Measurements from ENCODE around the gene TTL.
"Not testable (repeated sequence)": the region's sequence is repeated elsewhere in the genome, so short reads cannot be mapped to it uniquely, and the experiment has no call there.

The TTL gene

DNA sequence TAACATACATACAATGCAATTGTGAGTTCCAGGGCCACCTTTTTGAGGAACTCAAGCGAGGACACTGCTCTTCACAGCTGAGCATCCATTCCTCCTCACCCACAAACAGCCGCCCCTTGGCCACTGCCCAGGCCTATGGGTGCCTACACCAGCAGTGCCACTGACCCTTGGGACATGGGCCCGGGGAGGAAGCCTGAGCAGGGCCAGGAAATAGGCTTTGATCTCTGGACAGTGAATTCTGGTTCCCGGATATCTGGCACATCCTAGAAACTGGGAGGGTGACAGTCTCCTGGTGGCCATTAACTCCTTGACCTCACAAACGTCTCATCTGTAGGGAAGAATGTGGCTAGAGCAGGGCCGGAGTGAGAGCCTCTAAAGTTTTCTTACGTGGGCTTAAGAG is 5.5 kb upstream of the TTL start:
- no peak for DNase-seq

DNA sequence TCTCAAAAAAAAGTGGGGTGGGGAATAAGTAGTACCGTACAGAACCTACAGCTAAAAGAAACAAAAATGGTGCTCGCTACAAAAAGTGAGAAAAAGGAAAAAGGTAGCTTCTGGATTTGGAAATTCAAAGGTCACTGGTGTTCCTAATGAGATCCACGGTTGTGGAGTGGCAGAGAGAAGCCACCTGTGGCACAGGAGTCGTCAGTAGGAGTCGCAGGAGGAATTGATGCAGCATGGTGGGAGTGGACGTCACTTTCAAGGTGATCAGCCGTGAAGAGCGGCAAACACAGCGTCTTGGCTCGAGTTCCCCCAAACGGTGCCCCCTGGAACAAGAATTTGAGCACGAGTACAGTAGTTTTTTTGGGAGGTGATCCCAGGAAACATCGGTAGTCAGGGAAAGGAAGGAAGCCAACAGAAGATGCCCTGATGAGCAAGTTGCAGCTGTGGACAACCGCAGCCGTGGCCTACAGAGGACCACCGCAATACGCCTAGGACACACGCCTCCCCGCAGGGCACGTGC is 1.4 kb upstream of the TTL start:
- no peak for DNase-seq

DNA sequence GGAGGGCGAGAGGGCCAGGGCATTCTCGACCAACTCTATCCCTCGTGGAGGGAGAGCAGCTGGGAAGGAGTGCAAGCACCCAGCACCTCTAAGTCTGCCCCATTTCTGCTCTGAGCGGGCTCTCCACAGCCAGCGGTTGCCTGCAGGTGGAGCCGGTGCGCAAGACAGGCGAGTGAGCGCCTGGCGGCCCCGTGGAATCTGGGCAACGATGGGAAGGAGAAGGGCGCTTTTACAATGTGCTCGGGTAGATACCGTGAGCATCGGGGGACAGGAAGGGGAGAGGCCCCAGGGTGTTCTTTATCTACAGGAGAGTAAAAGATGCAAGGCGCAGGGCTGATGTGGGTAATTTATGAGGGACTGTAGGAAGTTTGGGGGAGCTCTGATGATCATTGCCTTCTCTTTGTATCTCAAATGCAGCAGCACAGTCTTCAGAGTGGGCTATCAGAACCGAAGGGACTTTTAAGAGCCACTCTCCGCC is 867 bp upstream of the TTL start:
- peak; percentile 53 for DNase-seq

DNA sequence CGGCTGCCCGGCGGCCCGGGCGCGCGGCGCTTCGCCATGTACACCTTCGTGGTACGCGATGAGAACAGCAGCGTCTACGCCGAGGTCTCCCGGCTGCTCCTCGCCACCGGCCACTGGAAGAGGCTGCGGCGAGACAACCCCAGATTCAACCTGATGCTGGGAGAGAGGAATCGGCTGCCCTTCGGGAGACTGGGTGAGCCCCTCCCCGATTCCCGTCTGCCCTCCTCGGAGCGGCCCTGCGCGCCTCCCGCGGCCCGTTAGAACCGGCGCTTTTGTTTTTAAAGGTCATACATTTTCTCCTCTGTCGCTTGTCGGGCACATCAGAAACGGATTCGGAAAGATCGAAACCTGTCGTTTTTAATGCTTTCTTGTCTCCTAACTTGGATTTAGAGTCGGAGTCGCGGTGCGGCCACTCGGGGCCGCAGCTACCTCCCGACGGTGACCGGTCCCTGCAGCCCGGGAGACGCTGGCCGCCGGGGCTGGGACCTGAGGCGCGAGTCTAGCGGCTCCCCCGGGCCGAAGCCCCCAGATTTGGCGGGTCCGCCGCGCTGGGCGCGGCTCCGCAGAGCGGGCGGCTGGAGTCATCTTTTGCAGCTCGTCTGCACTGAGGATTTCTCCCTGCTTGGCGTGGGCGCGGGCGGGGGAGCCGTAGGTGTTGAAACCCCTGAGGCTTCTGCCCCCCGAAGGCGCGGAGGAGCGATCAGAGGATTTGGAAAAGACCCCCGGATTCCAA is 519 bp downstream of the TTL start:
- peak; percentile 23 for DNase-seq

DNA sequence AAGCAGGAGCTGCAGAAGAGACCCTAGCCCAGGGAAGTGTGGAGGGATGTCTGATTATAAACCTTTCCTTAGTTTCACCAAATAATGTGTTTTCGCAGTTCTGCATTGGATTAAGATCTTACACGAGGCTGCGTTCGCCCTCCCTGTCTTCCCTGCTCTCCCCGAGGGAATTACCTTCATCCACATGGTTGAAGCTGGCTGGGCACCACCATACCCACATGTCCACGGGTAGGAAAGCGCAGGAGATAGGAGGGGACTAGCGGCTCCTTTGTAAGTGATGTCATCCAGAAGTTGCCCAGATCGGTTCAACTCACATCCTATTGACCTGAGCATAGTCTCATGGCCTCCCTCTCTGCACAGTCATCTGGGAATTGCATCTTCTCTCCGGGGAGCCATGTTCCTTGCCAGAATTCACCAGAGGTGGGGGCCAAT is 1.1 kb downstream of the TTL start:
- no peak for DNase-seq

DNA sequence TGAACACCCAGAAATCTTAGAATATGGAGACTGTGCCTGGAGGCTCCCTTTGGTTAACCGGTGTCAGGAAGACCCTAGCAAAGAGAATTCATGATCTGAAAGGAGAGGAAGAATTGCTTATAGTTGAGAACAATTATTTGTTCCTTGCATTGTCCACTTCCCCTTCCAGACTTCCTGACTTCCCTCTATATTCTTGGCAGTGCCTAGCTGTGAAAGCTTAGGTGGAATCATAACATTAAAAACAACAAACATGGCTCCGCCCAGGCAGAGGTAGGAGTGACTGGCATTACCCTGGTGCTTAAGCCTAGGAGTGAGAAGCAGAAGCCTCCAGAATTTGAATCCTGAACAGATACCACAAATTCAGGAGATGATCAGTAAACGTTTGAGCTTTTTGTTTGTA is 1.9 kb downstream of the TTL start:
- DNase-seq: no peak

DNA sequence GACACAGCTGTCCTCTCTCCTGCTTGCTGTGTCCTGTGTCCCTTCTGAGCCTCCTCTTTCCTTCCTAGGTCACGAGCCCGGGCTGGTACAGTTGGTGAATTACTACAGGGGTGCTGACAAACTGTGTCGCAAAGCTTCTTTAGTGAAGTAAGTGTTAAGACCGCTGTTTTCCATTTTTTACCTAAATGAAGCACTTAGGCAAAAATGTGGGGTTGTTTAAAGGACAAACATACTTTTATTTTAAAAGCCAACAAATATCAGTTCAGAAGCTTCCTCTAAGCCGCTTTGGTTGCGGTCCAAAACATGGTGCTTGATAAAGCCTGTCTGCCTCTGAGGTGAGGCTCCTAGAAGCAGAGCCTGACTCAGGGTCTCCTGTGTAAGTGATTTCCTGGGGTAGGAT is 3.9 kb downstream of the TTL start:
- DNase-seq: no peak

DNA sequence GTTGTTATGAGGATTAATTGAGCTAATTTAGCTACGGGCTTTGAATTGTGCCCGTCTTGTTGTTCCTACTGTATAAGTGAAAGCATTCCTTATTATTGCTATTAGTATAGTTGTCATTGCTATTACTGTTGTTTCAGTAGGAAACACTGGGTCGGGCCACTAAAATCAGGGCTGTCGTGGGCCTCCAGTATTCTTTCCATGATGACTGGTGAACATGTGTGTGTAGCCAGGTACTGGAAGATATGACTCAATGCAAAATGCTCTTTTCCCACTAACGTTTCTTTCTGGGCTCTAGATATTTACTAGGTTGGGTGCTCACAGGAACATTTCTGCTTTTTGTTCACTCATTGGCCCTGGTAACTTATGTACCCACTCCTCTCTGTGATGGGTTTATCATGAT is 4.9 kb downstream of the TTL start:
- no peak for DNase-seq

DNA sequence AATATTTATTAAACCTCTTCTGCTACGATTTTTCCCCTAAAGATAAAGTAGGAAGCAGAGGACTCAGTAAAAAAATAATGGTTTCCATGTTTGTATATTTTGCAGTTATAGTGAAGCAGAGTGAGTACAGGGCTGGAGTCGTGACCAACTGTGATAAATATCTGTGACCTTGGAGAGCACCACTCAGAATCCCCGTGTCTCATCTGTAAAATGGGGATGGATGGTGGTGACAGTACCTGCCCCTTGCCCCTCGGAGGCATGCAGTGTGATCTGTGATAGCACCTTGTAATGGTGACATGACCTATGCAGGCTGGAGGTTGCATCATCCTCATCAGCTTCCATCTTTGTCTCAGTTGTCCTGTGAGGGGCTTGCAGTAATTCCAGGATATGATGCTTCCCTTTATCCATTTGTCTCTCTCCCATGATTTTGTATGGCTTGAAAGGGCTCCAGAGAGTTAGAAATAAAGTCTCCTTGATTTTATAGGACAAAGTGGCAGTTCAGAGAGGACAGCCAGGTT is 5.5 kb downstream of the TTL start:
- DNase-seq: no peak

DNA sequence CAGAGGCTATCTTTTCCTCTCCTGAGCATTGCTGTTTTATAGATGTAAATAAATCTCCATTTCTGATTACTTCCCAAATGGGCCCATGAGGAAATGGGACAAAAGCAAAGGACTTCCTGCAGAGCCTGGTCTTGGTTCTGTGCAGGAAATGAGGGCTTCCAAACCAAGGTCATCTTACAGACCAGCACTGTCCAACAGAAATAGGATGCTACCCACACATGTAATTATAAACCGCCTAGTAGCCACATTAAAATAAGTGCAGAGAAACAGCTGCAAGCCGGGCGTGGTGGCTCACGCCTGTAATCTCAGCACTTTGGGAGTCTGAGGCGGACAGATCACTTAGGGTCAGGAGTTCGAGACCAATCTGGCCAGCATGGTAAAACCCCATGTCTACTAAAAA is 6.2 kb downstream of the TTL start:
- DNase-seq: no peak

DNA sequence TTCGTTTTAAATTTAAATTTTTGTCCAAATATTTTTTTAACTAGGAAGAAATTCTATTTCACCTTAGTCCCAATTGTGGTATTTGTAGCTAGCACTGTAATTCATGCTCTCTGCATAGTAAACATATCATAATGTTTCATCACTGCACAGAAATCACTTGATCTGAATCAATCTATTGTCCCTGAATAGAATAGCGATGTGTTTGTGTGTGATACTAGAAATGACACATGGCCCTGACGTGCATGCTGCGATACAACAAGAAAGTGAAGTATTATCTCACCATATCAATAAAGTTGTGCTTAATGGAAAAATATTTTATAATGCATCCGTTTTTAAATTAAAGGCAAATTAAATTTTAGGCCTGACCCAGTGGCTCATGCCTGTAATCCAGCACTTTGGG is 10.0 kb downstream of the TTL start:
- no peak for DNase-seq

DNA sequence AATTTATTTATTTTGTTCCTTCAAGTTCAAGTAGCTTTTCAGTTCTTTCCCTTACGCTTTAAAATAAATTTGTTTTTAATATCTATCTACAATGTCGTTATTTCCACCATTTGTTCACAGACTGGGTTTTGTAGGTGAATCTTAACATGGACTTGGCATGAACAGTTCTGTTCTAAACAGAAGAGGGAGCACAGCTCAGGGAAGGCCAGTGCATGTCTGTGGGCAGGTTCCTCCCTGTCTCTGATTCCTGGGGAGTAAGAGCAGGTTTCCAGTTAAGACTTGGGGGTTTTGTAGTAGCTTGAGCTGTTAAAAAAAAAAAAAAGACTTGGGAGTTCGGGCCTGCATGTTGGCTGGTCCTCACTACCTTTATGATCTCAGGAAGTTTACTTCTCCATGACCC is 11.1 kb downstream of the TTL start:
- DNase-seq: no peak

DNA sequence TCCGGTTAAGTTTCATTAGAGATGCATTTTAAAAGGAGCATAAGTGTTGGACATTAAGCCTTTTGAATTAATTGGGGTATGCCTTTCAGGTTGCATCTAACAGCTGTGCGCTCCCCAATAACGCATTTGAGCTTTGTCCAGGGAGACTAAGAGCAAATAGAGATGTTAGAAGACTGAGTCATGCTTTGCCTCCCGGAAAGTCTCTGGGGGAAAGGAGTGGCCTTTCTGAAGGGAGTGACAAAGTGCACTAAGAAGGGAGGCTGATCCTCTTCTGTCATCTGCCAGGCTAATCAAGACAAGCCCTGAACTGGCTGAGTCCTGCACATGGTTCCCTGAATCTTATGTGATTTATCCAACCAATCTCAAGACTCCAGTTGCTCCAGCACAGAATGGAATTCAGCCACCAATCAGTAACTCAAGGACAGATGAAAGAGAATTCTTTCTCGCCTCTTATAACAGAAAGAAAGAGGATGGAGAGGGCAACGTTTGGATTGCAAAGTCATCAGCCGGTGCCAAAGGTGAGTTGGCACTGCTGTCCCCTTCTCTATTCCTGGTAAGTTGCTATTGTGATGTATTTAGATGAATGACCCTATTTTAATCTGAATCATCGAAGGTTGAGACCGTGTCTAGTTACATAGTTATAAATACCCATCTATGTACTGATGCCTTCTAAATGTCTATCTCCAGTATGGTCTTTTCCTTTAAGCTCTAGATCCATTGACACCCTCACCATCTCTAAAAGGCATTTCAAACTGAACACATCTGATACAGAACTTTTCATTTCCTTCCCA is 12.1 kb downstream of the TTL start:
- no peak for DNase-seq

DNA sequence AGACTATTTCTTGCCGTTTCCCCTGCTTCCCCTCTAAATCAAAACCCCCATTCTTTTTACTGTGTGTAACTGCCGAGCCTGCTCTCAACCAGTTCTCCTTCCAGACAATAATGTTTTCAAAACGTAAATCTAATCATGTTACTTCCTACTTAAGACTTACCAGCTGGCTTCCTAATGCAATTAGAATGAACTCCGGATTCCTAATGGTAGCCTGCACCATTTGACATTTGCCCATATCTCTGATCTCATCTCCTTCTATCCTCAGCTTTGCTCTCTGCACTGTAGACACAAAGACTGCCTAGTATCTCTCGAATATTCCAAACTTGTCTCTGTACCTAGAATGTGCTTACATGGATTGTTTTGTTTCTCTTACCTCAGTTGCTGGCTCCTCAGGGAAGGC is 12.9 kb downstream of the TTL start:
- no peak for DNase-seq

DNA sequence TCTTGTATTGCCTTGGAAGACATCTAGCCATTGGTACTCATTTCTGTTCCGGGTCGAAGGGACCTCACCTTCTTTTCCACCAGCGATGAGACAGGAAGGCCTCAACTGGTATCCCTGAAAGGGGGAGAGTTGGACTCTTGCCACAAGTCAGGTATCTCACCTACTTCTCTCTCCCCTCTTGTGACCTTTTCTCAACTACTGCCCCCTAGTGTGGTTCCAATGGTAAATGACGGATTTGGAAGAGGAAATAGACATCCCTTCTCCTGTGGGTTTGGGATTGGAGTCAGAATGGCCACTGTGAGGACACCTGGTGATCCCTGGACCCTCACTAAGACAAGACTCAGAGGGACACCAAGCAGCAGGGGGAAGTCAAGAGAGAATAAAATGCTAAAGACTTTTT is 13.9 kb downstream of the TTL start:
- DNase-seq: not testable (repeated sequence)

DNA sequence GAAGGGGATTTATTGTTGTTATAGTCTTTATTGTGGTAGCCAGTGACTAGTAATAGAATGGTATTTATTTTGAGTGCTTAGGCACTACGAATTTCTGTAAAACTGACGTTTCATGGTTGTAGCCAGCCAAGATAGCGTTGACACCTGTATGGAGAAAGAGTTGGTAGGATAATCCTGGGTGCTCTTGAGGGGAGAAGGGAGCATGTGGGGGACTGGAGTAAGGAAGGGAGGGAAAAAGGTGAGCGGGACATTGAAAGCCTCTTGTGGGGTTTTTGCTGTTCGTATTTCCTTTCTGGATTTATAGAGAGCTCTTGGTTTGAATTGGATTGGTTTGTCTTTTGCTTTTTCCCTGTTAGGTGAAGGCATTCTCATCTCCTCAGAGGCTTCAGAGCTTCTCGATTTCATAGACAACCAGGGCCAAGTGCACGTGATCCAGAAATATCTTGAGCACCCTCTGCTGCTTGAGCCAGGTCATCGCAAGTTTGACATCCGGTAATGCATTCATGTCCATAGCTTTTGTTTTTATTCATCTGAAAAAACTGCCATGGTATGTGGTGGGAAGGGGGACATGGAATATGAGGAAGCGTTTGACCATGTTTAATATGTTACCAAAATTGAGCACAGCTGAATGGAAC is 19.0 kb downstream of the TTL start:
- not testable (repeated sequence) for DNase-seq

DNA sequence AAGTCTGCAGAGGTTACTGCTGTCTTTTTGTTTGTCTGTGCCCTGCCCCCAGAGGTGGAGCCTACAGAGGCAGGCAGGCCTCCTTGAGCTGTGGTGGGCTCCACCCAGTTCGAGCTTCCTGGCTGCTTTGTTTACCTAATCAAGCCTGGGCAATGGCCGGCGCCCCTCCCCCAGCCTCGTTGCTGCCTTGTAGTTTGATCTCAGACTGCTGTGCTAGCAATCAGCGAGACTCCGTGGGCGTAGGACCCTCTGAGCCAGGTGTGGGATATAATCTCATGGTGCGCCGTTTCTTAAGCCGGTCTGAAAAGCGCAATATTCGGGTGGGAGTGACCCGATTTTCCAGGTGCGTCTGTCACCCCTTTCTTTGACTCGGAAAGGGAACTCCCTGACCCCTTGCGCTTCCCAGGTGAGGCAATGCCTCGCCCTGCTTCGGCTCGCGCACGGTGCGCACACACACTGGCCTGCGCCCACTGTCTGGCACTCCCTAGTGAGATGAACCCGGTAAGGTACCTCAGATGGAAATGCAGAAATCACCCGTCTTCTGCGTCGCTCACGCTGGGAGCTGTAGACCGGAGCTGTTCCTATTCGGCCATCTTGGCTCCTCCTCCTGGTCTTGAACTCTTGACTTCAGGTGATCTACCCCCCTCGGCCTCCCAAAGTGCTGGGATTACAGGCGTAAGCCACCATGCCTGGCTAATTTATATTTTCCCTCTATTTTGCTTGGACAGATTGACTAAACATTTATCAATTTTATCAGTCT is 27.5 kb downstream of the TTL start:
- DNase-seq: not testable (repeated sequence)

DNA sequence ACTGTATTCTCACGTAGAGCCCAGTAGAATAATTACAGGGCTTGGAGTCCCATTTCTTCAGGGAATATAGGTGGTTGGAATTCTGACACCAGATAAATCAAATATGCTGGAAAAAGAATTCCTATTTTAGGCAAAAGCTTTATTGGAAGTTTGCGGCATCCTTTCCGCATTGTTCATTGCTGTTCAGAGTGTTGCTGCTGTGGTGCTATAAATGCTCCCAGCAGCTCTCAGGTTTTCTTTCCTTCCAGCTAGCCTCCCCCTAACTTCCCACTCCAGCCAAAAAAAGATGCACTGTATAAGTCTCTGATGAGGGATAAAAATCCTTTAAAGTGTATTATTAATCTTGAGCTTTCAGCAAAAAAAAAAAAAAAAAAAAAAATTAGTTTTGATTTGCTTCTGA is 34.8 kb downstream of the TTL start:
- no peak for DNase-seq

DNA sequence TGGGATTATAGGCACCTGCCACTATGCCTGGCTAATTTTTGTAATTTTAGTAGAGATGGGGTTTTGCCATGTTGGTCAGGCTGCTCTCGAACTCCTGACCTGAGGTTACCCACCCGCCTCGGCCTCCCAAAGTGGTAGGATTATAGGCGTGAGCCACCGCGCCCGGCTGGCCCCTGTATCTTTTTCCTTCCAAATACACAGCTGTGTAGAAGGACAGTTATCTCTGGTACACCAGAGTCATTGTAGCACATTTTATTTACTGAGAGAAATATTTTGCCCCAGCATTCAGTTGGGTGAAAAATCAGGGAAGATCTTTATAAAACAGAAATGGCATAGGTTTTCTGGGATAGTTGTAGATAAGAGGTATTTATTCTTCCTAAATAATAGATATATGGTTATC is 36.9 kb downstream of the TTL start:
- no peak for DNase-seq

DNA sequence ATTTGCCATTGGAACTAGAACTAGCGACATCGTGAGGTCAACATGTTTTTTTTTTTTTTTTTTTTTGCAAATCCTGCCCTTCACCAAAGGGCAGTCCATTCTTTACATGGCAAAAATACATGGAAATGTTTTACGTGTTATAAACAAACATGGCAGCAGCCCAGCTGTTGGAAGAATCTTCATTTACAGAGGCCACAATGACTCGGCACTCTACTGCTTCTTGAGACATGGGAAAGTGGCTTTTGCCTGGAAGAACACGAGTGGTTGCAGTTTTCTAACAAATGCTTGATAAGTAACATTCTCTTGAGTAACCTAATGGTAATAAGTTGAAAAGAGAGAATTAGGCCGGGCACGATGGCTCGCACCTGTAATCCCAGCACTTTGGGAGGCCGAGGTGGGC is 37.5 kb downstream of the TTL start:
- DNase-seq: no peak

DNA sequence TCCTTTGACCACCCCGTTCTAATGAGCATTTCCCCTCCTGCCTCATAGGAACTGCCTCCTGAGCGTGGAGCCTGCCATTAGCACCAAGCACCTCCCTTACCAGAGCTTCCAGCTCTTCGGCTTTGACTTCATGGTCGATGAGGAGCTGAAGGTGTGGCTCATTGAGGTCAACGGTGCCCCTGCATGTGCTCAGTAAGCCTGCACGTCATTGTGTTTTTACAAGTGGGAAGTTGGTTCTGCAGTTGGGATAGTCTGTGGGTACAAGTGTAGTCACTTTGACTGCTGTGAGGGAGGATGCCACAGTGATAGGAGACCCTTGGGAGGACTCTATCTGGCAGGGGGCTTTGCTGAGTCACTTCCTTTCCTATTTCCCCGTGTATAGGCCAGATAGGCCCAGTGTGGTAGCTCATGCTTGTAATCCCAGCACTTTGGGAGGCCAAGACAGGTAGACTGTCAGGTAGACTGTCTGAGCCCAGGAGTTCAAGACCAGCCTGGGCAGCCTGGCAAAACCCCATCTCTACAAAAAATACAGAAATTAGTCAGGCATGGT is 38.4 kb downstream of the TTL start:
- no peak for DNase-seq

DNA sequence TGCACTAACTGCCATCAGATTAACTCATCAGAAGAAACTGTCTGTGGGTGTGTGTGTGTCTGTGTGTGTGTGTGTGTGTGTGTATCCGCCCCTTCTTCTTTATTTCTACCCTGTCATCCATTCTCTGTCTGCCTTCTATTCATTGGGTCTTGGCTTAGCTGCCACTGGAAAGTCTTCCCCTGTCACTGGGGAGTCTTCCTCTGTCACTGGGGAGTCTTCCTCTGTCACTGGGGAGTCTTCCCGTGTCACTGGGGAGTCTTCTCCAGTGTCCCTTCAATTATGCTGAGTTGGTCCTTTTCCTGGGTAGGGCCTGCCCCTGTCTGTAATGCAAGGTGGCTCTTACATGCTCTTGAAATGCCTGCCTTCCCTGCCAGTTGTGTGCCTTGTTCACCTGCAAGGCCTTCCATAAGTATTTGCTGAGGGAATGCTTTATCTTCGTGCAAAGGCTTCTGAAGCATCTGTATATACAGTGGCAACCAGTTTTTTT is 41.4 kb downstream of the TTL start:
- no peak for DNase-seq

All from activated gamma-delta T cell (primary cell).